ENCODE data around the gene CACNA2D1. TPM values are rescaled to one million over a fixed set of nuclear protein-coding genes. Genes with fewer than 3 reads are reported as not detected.

The CACNA2D1 gene
- total RNA-seq (2022; extraction: Qiagen RNA extraction): 5.7 to 8.8 TPM (median 7.9 TPM) in 5 replicates

GRCh38 chr7:82443547-82444219 is at the start of gene CACNA2D1:
Gene CACNA2D1 (minus strand): TSS chr7:82443777.

Data from A549 treated with CORT108297 at 1 μM for 4 hours (cell line).